Mesenteric fat pad (tissue), 1 donor: ENCODE data around the gene VPS52. TPM values are rescaled to one million over a fixed set of nuclear protein-coding genes. Genes with fewer than 3 reads are reported as not detected.
"Not testable (repeated sequence)": the region's sequence is repeated elsewhere in the genome, so short reads cannot be mapped to it uniquely, and the experiment has no call there.

Experiments used
- DNase-seq: peaks from one replicate; pipeline ENCODE4 v3.0.0-alpha.2; 2020; ENCODE audit warnings: low spot score
- total RNA-seq: library from RNA; stranded (reverse); fragmentation: NEBNext Ultra II Directional; extraction: Animal tissue kit (Norgen Biotek cat#: 25700); gene quantifications from one replicate; pipeline ENCODE4 v1.2.1, GENCODE V29; 2021
- donor health status: DM: yes; HTN: yes; CAD: no.

The VPS52 gene
- total RNA-seq, 1 donor from 2014 or later = 39.8 TPM

DNA sequence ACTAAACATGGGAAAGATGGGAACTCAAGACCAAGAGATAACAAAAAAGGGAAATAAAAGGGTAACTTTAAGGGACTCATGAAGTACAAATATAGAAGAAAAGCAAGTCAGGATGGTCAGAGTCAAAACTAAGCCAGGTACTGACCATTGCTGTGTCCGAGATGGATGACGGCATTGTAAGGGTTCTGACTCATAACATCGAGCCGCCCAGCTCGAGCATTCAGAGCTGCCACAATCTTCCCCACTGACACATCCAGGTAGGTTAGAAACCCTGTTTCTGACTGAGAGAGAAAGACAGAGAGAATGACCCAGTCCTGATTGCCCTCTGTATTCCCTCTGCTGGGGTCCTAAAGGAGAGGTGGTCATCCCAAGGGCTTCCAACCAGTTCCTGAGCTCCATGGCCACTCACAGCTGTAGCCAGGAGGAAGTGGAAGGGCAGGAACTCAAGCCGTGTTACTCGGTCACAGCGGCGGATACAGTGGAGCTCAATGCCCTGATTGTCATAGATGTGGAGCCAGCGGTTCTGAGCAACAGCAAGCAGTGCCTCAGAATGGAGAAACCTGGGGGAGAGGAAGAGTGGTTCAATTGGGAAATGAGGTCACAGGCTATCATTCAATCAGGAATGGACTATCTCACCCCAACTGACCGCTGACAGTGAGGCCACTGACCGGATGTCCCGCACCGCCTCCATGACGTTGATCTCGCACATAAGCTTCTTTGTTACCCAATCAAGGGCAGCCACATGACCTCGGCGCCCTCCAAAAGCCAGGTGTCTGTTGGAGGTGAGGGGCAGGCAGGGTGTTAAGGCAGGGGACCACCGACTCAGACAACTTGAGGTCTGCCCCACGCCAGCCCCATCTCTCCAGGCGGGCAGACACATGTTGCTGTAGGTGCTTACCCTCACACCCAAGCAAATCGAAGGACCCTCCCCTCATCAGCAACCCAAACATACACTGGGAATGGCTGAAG lies 15.6 kb upstream of the VPS52 start:
- DNase-seq = peak; percentile 78

DNA sequence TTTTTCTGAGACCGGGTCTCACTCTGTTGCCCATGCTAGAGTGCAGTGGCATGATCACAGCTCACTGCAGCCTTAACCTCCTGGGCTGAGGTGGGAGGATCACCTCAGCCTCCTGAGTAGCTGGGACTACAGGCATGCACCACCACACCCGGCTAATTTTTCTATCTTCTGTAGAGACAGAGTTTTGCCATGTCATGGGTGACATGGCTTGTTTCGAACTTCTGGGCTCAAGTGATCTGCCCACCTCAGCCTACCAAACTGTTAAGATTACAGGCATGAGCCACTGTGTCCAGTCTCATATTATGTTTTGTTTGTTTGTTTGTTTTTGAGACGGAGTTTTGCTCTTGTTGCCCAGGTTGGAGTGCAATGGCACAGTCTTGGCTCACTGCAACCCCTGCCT lies 13.5 kb upstream of the VPS52 start:
- DNase-seq = not testable (repeated sequence)

DNA sequence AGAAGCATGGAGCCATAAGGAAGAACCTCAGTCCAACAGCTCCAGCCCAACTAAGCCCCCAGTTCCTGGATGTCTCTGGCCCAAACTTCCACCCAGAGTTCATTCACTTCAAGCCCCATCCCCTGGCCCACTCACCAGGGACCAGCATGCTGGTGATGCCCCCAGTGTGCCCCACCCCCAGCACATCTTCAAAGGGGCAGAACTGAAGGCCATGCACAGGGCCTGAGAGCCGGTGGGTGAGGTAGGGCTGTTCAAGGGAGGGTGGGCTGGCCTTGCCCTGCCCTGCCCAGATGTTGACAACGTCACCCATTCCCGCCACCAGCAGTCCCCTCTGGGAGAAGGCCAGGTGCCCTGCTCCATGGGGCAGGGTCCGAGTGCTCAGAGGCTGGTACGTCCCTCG lies 8.9 kb upstream of the VPS52 start:
- peak; percentile 82 for DNase-seq

DNA sequence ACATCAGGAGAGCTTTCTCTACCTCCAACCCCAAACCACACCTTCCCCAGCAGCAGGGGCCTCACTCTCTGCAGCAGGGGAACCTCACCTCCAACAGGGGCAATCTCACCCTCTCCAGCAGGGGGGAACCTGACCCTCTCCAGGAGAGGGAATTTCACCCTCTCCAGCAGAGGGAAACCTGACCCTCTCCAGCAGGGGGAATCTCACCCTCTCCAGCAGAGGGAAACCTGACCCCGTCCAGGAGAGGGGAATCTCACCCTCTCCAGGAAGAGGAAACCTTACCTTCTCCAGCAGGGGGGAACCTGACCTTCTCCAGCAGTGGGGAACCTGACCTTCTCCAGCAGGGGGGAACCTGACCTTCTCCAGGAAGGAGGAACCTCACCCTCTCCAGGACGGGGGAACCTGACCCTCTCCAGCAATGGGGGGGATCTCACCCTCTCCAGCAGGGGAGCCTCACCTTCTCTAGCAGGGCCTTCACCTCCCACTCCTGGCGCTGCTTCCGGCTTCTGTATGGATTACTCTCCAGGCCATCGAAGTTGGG lies 8.4 kb upstream of the VPS52 start:
- no peak for DNase-seq

DNA sequence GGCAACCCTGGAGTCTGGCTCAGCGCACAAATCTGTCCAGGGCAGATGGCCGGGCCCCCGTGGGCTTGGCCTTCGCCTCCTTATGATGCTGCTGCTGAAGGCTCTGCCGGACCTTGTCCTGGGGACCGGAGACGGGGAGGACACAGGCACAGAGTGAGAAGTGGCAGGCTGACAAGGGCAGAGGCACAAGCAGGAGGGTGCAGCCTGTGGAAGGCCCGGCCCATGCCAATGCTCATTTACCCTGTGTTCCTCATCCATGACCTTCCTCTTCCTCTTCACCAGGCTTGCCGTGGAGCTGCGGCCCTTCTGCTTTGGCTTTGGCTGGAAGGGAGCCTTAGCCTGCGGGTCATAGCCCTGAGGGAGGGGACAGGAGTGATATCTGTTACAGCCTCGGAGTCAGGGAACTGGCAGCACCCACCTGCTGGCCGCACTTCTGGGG lies 7.6 kb upstream of the VPS52 start:
- DNase-seq = peak; percentile 86

DNA sequence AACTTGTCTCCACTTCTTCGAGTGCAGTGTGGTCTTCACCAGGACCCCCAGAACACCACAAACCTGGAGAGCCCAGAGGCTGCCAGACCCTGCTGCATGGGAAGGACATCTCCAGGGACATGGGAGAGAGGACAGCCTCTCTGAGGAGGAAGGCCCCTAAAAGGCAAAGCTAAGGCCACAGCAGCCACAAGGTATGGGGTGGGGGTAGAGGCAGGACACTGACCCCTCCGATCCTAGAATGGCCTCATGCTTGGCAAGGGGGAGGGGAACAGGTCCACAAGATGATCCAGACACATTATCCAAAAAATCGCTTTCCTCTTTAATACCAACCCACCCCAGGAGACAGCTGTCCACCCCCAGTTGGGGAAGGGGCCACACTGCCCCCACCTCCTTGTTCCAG lies 7.1 kb upstream of the VPS52 start:
- DNase-seq = no peak

DNA sequence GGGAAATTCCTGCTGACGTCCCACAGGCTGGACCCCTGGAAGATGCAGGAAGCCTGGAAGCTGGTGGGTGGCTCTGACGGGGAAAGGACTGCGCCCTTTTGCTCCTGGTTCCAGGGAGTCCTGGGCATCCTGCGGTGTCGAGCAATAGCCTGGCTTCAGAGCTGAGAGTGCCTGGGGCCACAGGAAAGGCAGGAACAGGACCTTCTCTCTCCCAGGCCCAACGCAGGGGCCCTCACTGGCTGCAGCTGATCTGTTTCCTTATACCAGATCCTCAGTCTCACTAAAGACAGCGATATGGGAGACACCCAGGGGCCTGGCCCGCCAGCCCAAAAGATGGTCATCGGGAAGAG lies 6.7 kb upstream of the VPS52 start:
- DNase-seq = no peak

DNA sequence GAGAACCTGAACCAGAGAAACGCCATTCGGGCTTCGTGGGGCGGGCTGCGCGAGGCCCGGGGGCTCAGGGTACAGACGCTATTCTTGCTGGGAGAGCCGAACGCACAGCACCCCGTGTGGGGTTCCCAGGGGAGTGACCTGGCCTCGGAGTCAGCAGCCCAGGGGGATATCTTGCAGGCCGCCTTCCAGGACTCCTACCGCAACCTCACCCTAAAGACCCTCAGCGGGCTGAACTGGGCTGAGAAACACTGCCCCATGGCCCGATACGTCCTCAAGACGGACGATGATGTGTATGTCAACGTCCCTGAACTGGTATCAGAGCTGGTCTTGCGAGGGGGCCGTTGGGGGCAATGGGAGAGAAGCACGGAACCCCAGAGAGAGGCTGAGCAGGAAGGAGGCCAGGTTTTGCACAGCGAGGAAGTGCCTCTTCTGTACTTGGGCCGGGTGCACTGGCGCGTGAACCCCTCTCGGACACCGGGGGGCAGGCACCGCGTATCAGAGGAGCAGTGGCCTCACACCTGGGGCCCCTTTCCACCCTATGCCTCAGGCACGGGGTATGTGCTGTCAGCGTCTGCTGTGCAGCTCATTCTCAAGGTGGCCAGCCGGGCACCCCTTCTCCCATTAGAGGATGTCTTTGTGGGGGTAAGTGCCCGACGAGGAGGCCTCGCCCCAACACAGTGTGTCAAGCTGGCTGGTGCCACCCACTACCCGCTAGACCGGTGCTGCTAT lies 6.2 kb upstream of the VPS52 start:
- DNase-seq = no peak

DNA sequence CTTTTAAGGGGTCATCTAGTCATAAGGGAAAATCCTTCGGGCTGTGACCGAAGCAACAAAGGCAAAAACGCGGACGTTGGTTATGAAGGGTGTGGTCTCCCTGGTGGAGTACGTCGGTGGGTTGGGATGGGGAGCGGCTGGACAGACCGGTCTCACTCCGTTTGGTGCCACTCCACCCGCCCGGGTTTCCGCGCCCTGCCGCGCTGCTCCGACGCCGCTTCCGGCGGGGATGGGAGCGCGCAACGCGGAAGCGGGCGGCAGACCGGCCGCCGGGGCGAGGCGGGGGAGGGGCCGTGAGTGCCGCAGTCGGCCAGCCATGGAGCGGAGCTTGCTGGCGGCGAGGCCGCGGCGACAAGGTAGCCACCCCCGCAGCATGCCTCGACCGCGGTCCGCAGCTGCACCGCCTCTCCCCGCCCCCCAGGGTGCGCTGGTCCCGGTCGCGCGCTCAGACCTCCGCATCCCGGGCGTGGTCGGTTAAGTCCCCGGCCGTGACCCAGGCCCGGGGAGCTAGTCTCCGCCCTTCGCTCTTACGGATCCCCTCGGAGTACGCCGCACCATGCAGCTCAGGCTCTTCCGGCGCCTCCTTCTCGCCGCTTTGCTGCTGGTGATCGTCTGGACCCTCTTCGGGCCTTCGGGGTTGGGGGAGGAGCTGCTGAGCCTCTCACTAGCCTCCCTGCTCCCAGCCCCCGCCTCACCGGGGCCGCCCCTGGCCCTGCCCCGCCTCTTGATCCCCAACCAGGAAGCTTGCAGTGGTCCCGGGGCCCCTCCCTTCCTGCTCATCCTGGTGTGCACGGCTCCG lies 5.4 kb upstream of the VPS52 start, which contains the start of gene B3GALT4:
Gene B3GALT4, plus strand, starts transcription at position 260 of the 799 bp plus-strand sequence. Its CDS starts 297 bp downstream, at position 557.
- peak; percentile 94 for DNase-seq

DNA sequence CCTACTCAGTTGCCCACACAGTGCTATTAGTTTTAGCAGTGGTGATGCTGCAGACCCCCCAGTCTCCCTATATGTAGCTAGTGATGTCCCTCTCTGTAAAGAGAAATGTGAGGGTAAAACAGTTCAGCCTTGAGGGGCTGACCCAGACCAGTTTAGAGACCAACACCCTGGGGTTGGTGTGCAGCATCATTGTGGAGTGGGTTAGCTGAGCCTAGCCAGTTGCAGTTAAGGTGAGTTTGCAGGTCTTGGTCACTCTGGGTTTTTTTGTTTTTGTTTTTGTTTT lies 4.8 kb upstream of the VPS52 start:
- no peak for DNase-seq

DNA sequence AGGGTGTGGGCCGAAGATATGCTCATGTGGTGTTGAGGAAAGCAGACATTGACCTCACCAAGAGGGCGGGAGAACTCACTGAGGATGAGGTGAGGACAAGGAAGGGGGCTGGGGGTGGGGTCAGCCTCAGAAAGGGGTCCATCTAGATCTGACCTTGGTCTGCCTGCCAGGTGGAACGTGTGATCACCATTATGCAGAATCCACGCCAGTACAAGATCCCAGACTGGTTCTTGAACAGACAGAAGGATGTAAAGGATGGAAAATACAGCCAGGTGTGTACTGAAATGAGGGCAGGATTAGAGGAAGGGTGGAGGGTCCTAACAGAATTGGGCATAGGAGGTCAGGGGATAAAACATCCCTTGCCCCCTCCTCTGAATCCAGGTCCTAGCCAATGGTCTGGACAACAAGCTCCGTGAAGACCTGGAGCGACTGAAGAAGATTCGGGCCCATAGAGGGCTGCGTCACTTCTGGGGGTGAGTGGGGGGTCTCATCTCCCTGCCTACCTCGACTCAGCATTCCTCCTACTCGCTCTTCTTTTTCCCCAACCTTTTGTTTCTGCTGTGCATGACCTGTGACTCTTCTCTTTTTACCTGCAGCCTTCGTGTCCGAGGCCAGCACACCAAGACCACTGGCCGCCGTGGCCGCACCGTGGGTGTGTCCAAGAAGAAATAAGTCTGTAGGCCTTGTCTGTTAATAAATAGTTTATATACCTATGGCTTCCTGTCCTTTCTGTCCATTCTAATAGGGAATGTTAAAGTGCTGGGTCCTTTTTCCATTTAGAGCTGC lies 4.3 kb upstream of the VPS52 start:
- not testable (repeated sequence) for DNase-seq

DNA sequence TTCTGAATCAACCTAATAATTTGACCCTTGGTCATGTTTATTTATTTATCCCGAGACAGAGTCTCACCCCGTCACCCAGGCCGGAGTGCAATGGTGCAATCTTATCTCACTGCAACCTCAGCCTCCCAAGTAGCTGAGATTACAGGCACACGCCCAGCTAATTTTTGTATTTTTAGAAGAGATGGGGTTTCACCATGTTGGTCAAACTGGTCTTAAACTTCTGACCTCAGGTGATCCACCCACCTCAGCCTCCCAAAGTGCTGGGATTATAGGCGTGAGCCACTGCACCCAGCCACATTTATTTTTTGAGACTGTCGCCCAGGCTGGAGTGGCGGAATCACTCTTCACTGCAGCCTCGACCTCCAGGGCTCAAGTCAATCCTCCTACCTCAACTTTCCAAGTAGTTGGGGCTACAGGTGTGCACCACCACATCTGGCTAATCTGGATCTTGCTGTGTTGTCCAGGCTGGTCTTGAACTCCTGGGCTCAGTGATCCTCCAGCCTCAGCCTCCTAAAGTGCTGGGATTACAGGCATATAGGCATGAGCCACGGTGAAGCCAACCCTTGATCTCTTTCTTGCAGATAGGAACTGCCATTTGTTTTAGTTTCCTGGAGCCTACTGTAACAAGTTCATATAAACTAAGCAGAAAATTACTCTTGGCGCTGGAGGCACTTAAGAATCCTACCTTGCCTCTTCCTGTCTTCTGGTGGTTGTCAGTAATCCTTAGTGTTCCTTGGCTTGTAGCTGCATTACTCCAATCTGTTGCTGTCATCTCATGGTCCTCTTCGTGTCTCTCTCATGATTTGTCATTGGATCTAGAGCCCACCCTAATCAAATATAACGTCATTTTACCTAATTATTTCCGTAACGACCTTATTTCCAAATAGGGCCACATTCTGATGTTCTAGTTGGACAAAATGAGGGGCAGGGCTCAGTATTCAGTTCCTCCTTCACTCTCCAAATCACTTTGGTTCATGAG lies 2.5 kb upstream of the VPS52 start:
- DNase-seq = no peak

DNA sequence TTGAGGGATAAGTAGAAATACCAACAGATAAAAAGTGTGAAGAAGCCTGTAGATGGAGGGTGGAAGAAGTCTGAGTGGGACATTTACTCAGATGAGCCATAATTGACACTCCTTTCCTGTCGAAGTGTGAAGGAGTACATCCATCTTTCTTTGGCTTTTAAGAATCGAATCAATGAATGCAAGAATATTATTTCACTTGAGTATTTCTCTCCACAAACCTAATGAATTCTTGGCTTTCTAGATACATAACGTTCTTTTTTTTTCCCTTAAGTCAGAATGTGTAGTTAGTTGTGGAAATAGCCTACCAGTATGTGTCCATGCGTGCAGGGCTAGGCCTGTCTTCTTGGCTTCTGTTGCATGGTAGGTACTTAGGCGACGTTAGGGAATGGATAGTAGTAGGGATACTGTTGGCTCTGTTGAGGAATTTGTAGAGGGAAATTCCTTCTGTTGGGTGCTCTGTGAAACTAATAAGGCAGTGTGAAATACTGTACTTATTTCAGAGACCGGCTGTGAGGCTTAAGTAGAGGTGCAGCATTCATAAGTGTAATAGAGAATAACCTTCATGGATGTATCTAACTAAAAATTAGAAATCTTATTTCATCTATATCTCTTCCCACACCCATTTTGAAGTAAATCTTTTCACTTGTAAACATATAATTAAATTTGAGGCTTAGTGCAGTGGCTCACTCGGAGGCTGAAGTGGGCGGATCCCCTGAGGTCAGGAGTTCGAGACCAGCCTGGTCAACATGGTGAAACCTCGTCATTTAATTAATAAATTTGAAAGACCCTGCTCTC lies 1.6 kb upstream of the VPS52 start:
- DNase-seq = no peak

DNA sequence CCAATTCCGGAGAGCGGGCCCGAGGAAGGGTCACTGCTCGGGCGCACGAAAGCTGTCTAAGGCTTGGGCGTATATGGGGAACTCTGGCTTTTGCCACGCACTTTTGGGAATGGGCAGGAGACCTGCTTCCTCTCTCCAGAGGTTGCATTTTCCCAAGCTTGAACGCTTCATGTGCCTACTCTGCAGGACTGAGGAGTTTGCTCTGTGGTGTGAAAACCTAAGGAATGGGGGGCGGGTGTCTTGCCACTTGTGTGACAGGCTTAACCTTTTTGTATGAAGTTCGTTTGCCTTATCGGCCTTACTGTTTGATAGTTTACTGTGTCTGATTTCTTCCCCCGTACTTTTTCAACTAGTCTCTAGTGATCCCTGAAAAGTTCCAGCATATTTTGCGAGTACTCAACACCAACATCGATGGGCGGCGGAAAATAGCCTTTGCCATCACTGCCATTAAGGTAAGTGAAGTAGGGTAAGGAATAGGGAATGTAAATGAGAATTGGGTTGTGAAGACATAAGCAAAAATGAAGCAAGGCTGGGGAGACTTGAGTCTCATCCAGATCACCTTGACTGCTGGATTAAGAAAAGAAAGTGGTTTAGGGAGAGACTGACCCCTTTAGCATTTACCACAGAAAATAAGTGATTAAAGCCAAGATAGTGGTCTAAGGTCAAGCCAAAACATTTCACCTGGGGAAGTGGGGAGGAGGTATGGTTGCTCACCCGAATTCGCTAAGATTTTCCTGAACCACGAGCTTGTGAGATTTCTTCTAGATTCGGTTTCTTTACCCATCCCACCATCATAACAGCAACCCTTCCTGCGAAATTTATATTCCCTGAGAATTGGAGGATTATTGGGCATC lies 826 bp upstream of the VPS52 start:
- DNase-seq = no peak

DNA sequence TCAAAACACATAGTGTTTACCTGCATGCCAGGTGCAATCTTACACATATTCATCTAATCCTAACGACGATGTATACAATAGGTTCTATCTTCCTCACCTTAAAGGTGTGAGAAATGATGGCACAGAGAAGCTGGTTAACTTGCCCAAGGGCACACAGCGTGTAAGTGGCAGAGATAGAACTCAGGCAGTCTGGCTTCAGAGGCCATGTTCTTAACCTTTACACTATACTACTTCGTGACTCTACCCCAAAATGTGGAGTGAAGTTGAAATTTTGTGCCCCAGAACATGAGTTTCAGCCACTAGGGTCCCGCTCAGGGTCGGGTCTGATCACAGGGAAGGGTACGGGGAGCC lies 584 bp downstream of the VPS52 start:
- no peak for DNase-seq

DNA sequence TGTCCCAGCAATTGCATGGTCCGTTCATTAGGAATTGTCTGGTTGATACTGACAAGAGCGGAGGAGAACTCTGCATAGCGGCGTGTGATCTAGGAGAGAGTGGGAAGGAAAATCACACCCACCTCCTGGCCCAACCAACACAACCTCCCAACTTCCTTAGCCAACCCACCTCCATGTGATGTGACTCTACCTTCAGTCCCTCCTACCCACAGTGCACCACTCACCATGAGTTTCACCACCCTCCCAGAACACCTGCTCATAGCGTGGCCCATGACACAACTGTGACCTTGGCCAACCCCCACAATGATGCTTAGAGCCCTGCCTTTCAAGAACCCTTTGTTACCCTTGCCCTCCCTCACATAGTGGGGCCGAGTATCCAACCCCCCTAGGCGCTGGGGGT lies 7.7 kb downstream of the VPS52 start:
- no peak for DNase-seq

DNA sequence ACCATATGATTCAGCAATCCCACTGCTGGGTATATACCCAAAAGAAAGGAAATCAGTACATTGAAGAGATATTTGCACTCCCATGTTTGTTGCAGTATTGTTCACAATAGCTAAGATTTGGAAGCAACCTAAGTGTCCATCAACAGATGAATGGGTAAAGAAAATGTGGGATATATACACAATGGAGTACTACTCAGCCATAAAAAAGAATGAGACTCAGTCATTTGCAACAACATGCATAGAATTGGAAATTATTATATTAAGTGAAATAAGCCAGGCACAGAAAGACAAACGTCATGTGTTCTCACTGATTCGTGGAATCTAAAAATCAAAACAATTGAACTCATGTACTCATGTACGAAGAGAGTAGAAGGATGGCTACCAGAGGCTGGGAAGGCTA lies 9.2 kb downstream of the VPS52 start:
- not testable (repeated sequence) for DNase-seq

DNA sequence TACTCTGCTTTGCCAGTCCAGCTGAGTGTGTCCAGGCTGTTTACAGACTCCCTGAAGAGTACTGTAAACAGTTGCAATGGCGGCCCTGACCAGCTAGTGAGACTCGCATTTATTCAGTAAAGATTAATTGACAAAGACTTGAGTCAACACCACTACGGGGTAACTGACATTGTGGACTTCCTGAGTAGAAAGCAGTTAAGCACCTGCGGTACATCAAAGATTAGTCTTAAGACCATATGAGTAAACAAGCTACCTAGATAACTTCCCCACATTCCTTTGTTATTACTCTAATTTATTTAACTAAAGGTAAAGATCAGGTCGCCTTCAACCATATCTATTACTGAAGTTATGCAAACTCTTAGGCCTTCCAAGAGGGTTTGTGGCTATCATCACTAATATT lies 12.6 kb downstream of the VPS52 start:
- no peak for DNase-seq
